Stimulated activated CD8-positive, alpha-beta memory T cell treated with anti-CD3 and anti-CD28 coated beads, Interleukin-7, amount 100 ng/mL, for 1 hour (primary cell): ENCODE data around the gene RPL3.
"Not testable (repeated sequence)": the region's sequence is repeated elsewhere in the genome, so short reads cannot be mapped to it uniquely, and the experiment has no call there.

ENCODE experiments used
- DNase-seq, 2 donors: peaks; one replicate each; pipeline ENCODE4 v3.0.0-alpha.2; 2020; ENCODE audit warnings: low read depth in 2 of 2

The RPL3 gene

GRCh38 chr22:39351689-39352214, 32.3 kb upstream of the RPL3 start:
- no peak for DNase-seq

- no peak for DNase-seq
These were observed 31.6 kb upstream of the RPL3 start for GRCh38 chr22:39350757-39351688.

DNA sequence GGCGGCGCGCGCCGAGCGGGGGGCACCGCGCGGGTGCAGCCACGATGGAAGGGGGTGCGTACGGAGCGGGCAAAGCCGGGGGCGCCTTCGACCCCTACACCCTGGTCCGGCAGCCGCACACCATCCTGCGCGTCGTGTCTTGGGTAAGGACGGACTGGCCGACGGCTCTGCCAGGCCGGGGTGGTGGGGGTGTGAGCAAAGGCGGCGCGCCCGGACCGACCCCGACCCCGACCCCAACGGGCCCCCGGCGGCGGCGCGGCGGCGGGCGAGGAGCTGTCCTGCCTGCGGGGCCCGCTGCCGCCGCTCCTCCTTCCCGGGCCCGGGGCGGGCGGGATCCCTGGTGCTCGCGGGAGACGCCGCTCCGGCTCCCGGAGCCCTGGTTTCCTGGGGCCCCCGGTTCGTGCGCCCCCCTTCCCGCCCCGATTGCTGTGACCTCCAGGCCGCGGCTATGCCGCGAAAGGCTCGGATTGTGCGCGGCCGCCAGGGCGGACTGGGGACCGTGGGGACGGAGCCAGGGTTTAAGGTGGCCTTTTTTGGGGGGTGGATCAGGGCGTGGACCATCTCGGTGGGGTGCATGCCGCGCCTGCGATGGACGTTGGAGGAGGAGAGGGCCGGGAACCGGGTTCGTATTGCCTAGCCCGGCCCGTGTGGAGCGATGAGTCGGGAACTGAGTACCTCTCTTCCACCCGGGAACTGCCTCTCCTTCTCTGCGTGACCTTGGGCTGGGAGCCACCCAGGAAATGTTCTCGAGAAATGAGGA, 30.7 kb upstream of the RPL3 start, which contains the start of gene SYNGR1:
TSS of gene SYNGR1 (plus strand) at position 25 of the 760 bp plus-strand sequence. CDS start at position 45, 20 bp downstream.
- DNase-seq = no peak

- no peak for DNase-seq
These were observed 30.1 kb upstream of the RPL3 start for GRCh38 chr22:39349506-39349966.

DNA sequence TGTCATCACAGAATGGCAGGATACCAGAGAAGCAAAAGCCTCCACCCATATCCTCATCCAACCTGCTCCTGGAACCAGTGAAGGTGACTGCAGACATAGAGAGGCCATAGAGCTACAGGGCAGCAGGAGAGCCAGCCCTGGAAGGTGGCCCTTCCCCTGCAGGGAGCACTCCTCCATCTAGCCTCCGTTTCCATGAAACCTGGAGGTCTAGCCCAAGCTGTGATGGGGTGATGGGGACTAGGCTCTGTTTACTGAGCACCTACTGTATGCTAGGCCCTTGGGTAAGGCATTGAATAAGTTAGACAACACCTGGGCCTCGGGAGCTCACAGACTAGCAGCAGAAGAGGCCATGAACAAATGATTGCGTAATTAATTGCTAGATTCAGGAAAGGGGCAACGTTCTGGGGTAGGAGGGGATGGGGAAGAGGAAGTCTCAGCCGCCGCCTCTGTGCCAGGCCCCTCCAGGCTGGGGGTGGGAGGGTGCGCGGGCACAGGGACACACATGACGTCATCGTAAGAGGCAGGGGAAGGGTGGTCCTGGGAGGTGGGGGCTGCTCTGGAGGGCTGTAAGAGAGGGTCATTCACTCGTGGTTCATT, 29.6 kb upstream of the RPL3 start:
- no peak for DNase-seq

GRCh38 chr22:39345231-39345630, 25.8 kb upstream of the RPL3 start:
- DNase-seq = no peak

DNA sequence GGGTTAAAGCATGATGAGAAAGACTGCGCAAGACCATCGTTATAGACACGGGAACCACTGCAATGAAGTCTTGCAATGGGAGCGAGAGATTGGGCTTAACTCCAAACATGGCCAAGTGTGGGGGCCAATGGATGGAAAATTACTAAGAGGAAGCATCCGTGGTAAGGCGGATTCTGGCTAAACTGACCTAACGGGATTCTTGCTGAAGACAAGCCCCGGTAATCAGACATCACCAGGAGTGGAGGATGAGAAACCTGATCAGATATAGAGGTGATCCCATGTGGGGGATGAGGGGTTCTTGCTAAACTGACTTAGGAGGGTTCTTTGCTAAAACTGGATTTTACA, 24.6 kb upstream of the RPL3 start:
- DNase-seq = no peak

GRCh38 chr22:39343259-39344045, 24.0 kb upstream of the RPL3 start:
- no peak for DNase-seq

- DNase-seq = no peak
These were observed 21.8 kb upstream of the RPL3 start for GRCh38 chr22:39341179-39341578.

DNA sequence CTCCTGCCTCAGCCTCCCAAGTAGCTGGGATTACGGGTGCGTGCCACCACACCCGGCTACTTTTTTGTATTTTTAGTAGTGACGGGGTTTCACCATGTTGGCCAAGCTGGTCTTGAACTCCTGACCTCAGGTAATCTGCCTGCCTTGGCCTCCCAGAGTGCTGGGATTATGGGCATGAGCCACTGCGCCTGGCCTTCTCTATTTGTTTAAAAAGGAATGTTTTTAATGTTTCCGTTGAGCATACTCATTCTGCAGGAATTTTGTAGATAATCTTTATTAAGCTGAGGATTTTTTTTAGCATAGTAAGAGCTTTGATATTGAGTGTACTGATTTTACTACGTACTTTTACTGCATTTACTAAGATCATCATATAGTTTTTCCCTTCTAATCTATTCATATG, 20.4 kb upstream of the RPL3 start:
- DNase-seq = not testable (repeated sequence)

- no peak for DNase-seq
These were observed 17.0 kb upstream of the RPL3 start for GRCh38 chr22:39336411-39336810.

GRCh38 chr22:39332441-39333064, 13.1 kb upstream of the RPL3 start:
- DNase-seq = no peak

GRCh38 chr22:39330553-39330952, 11.1 kb upstream of the RPL3 start:
- not testable (repeated sequence) for DNase-seq

- DNase-seq = no peak
These were observed 8.8 kb upstream of the RPL3 start for GRCh38 chr22:39327995-39328754.

GRCh38 chr22:39325392-39325932, 6.0 kb upstream of the RPL3 start:
- DNase-seq = no peak

DNA sequence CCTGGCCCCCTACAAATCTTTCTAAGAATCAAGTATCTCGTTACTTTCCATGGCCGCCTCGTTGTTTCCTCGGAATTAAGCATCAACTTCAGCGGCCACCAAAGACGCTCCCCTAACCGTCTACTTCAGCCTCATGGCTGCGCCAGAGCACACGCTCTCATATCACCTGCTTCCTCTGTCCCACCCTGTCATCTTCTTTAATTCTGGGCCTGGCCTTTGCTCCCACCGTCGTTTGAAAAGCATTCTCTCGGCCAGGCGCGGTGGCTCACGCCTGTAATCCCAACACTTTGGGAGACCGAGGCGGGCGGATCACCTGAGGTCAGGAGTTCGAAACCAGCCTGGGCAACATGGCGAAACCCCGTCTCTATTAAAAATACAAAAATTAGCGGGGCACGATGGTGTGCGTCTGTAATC, 1.2 kb upstream of the RPL3 start:
- DNase-seq = not testable (repeated sequence)

- no peak for DNase-seq
These were observed 728 bp downstream of the RPL3 start for GRCh38 chr22:39318507-39319283.

DNA sequence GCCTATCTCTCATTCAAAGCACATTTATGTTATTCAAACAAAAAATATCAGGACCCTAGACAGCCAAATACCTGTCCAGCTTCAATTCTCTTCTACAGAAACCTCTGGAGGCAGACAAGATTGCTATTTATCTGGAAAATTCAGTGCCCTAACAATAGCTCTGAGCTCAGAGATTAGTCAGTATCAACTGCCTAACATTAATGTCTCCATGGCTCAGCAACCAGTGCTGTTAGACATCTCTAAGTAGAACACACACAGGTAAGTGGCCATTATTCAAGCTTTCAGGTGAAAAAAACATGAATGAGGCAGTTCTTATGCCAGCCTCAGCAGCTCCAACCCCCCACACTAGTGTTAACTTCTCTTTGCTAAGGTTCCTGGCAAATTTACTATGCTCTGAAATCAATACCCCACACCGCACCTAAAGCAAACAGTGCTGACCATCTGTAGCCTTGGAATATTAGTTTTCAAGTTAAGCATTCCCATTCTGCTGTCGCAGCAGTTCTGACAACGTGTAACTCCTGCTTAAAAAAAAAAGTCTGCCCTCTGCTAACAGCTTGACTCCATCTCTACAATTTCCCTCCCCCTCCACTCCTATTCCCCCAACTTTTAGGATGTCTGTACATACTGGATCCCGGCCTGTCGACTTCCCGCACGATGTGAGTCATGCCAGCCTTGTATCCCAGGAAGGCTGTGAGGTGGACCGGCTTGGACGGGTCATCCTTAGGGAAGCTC, 1.5 kb downstream of the RPL3 start:
- DNase-seq = no peak
